H9 (cell line): ENCODE data around the gene EVPL. TPM values are rescaled to one million over a fixed set of nuclear protein-coding genes. Genes with fewer than 3 reads are reported as not detected.

Source experiments
- DNase-seq: peaks from one replicate; pipeline ENCODE4 v3.0.0-alpha.2; 2017
- H2AFZ ChIP-seq: one replicate; pipeline ENCODE4 v1.6.1; 2013; ENCODE audit warnings: mild to moderate bottlenecking, low read length, control low read depth, moderate library complexity
- H2AK5ac ChIP-seq: 2 replicates; pipeline ENCODE4 v1.6.1; 2013; ENCODE audit warnings: low read length, control low read depth, mixed read lengths; ENCODE audit not compliant: insufficient read length
- H2BK120ac ChIP-seq: one replicate; pipeline ENCODE4 v1.6.1; 2013; ENCODE audit warnings: low read depth, mild to moderate bottlenecking, low read length, control low read depth, inconsistent platforms; ENCODE audit not compliant: poor library complexity, severe bottlenecking
- H2BK12ac ChIP-seq: 2 replicates; pipeline ENCODE4 v1.6.1; 2013; ENCODE audit warnings: low read length, control low read depth, mixed read lengths, low read depth; ENCODE audit not compliant: insufficient read length
- H2BK15ac ChIP-seq: 2 replicates; pipeline ENCODE4 v1.6.1; 2013; ENCODE audit warnings: low read depth, low read length, control low read depth
- H2BK20ac ChIP-seq: one replicate; pipeline ENCODE4 v1.6.1; 2013; ENCODE audit warnings: low read depth, mild to moderate bottlenecking, low read length, control low read depth, inconsistent platforms; ENCODE audit not compliant: poor library complexity, severe bottlenecking
- H2BK5ac ChIP-seq: 2 replicates; pipeline ENCODE4 v1.6.1; 2013; ENCODE audit warnings: low read length, control low read depth, mixed read lengths; ENCODE audit not compliant: insufficient read length
- H3K14ac ChIP-seq: 2 replicates; pipeline ENCODE4 v1.6.1; 2013; ENCODE audit warnings: low read length, control low read depth; ENCODE audit not compliant: insufficient read depth
- H3K18ac ChIP-seq: 2 replicates; pipeline ENCODE4 v1.6.1; 2013; ENCODE audit warnings: low read depth, mild to moderate bottlenecking, mixed read lengths, low read length, control low read depth; ENCODE audit not compliant: insufficient read length
- H3K23ac ChIP-seq: 2 replicates; pipeline ENCODE4 v1.6.1; 2013; ENCODE audit warnings: low read length, control low read depth, mixed read lengths, low read depth; ENCODE audit not compliant: insufficient read length
- H3K23me2 ChIP-seq: 2 replicates; pipeline ENCODE4 v1.6.1; 2013; ENCODE audit warnings: low read depth, mild to moderate bottlenecking, mixed read lengths, low read length, control low read depth; ENCODE audit not compliant: insufficient read length, poor library complexity, severe bottlenecking
- H3K27ac ChIP-seq: 2 replicates; pipeline ENCODE4 v1.5.1; 2013; ENCODE audit warnings: low read length, control low read depth, mixed read lengths, low read depth; ENCODE audit not compliant: insufficient read length
- H3K27me3 ChIP-seq: 2 replicates; pipeline ENCODE4 v1.6.1; 2013; ENCODE audit warnings: low read length, control low read depth, inconsistent platforms; ENCODE audit not compliant: insufficient read depth
- H3K4ac ChIP-seq: 2 replicates; pipeline ENCODE4 v1.6.1; 2013; ENCODE audit warnings: low read depth, mild to moderate bottlenecking, control low read depth, inconsistent platforms, low read length, moderate library complexity
- H3K4me1 ChIP-seq: 2 replicates; pipeline ENCODE4 v1.6.1; 2013; ENCODE audit warnings: low read length, control low read depth, inconsistent platforms; ENCODE audit not compliant: insufficient read depth
- H3K4me2 ChIP-seq: 2 replicates; pipeline ENCODE4 v1.6.1; 2013; ENCODE audit warnings: low read length, control low read depth, mixed read lengths; ENCODE audit not compliant: insufficient read length, insufficient read depth
- H3K56ac ChIP-seq: 2 replicates; pipeline ENCODE4 v1.6.1; 2013; ENCODE audit warnings: low read depth, mild to moderate bottlenecking, mixed read lengths, low read length, control low read depth; ENCODE audit not compliant: insufficient read length
- H3K79me1 ChIP-seq: 2 replicates; pipeline ENCODE4 v1.6.1; 2013; ENCODE audit warnings: low read depth, mild to moderate bottlenecking, moderate library complexity, low read length, control low read depth, inconsistent platforms; ENCODE audit not compliant: insufficient read depth, poor library complexity, severe bottlenecking
- H3K79me2 ChIP-seq: 2 replicates; pipeline ENCODE4 v1.6.1; 2013; ENCODE audit warnings: low read length, control low read depth, inconsistent platforms; ENCODE audit not compliant: insufficient read depth
- H3K9ac ChIP-seq: 2 replicates; pipeline ENCODE4 v1.6.1; 2013; ENCODE audit warnings: low read length, control low read depth, mixed read lengths; ENCODE audit not compliant: insufficient read length; ENCODE audit errors: extremely low read depth
- H3K9me3 ChIP-seq: one replicate; pipeline ENCODE4 v1.6.1; 2013; ENCODE audit warnings: low read depth, low read length, inconsistent platforms; ENCODE audit not compliant: control insufficient read depth
- H3T11ph ChIP-seq: one replicate; pipeline ENCODE4 v1.6.1; 2013; ENCODE audit warnings: mild to moderate bottlenecking, low read length, control low read depth, inconsistent platforms
- H4K20me1 ChIP-seq: one replicate; pipeline ENCODE4 v1.6.1; 2013; ENCODE audit not compliant: control insufficient read depth, insufficient read length, insufficient read depth
- H4K5ac ChIP-seq: 2 replicates; pipeline ENCODE4 v1.6.1; 2013; ENCODE audit warnings: low read depth, mild to moderate bottlenecking, mixed read lengths, low read length, control low read depth; ENCODE audit not compliant: insufficient read length
- H4K8ac ChIP-seq: replicated peaks from 2 replicates; pipeline ENCODE4 v1.6.1; 2013; ENCODE audit warnings: low read length, control low read depth, mixed read lengths, low read depth; ENCODE audit not compliant: insufficient read length
- H4K91ac ChIP-seq: 2 replicates; pipeline ENCODE4 v1.6.1; 2013; ENCODE audit warnings: low read depth, mild to moderate bottlenecking, moderate library complexity, mixed read lengths, low read length, control low read depth; ENCODE audit not compliant: insufficient read length
- H3K27ac Mint-ChIP-seq, 3 experiments: 2 replicates in 2 of 3; 3 replicates in 1 of 3; pipeline ENCODE4 v1.8.0; 2020 to 2021; ENCODE audit warnings: mixed read lengths in 3 of 3, mild to moderate bottlenecking in 1 of 3, moderate library complexity in 1 of 3
- H3K27me3 Mint-ChIP-seq: 2 replicates; pipeline ENCODE4 v1.8.0; 2021; ENCODE audit warnings: low read depth, mild to moderate bottlenecking, moderate library complexity, mixed read lengths
- H3K36me3 Mint-ChIP-seq, 3 experiments: 2 replicates in 2 of 3; 3 replicates in 1 of 3; pipeline ENCODE4 v1.8.0; 2020 to 2021; ENCODE audit warnings: low read depth in 3 of 3, mixed read lengths in 3 of 3; ENCODE audit not compliant: insufficient read depth in 1 of 3
- H3K4me1 Mint-ChIP-seq, 2 experiments: 2 replicates each; pipeline ENCODE4 v1.8.0; 2020; ENCODE audit warnings: mixed read lengths in 2 of 2
- H3K4me3 Mint-ChIP-seq, 2 experiments: 2 replicates in 1 of 2; 3 replicates in 1 of 2; pipeline ENCODE4 v1.8.0; 2020 to 2021; ENCODE audit warnings: mild to moderate bottlenecking in 2 of 2, mixed read lengths in 2 of 2, moderate library complexity in 1 of 2
- H3K9me3 Mint-ChIP-seq, 2 experiments: 2 replicates in 1 of 2; 3 replicates in 1 of 2; pipeline ENCODE4 v1.8.0; 2020; ENCODE audit warnings: mild to moderate bottlenecking in 2 of 2, mixed read lengths in 2 of 2, moderate library complexity in 1 of 2
- CTCF ChIP-seq: fragments of 200-600 bp; sonication (generic); conservative IDR thresholded peaks from 3 replicates; pipeline ENCODE4 v1.8.0; 2021; ENCODE audit warnings: antibody characterized with exemption, mild to moderate bottlenecking
- whole genome bisulfite sequencing: extraction: QIAGEN DNeasy Blood & Tissue Kit; methylation state at CpG from one replicate; pipeline ENCODE4 v1.1.7; 2013; ENCODE audit warnings: missing lambda C conversion rate, low lambda C conversion rate, mixed read lengths; ENCODE audit not compliant: insufficient read length; ENCODE audit errors: extremely low coverage; 5-methylcytosine and 5-hydroxymethylcytosine counted together
- total RNA-seq: library from RNA; stranded (reverse); gene quantifications from 2 replicates; pipeline ENCODE4 v1.2.1, GENCODE V29; 2021

The EVPL gene
- total RNA-seq, 1 experiment from 2014 or later: 0.48 TPM

DNA sequence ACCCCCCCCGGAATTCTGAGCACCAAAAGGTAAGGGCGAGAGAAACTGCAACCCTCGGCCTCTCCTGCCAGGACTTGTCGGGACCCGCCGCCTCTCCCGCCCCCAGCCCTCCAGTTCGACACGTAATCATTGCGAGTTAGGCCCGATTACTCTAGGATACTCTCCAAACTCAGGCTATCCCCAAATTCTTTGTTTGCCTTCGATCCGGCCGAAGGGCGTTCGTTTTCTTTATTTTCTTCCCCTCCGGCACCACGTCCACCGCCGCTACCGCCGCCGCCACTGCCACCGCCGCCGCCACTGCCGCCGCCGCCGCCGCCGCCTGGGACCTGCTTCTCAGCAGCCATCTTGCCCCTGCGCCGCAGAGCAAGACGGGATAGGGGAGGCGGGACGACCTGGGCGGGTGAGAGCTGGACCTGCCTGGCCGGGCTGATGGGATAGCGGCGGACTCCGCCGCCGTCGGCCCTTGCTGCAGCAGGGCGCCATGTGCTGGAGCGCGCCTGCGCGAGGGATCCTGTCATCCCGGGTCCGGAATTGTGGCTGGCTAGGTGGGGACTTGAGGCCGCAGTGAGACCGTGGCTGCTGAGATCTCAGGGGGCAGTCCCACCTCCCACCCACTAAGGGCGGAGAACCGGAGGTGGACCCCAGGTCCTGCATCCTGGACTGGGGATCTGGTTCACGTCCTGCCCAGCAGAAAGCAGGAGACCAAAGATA lies 45.2 kb upstream of the EVPL start, which contains the start of gene SRP68:
Gene SRP68 (minus strand): TSS at position 370 of the 711 bp plus-strand sequence. CDS start 26 bp downstream, at position 344.
- no CpG with 5 or more reads among the region's 57 CpGs for WGBS

More for the DNA sequence above, 45.2 kb upstream of the EVPL start, which contains the start of gene SRP68:
- DNase-seq: peak; percentile 98
- no peak within 1 kb of the TSS for H3K56ac ChIP-seq
- peaks cover 0 to 3% of the 10 kb centered on the region in 2 experiments; a peak in 2 of 5 replicates for H3K9me3 Mint-ChIP-seq
- H3K27ac ChIP-seq: no peak within 1 kb of the TSS
- H3K4me2 ChIP-seq: peak within 1 kb of the TSS; percentile 100
- no peak within 1 kb of the TSS for H4K91ac ChIP-seq
- H3K18ac ChIP-seq: no peak within 1 kb of the TSS
- no peak for TF ChIP-seq CTCF
- H3T11ph ChIP-seq: no peak within 1 kb of the TSS
- no peak within 1 kb of the TSS for H2BK120ac ChIP-seq
- H4K8ac ChIP-seq: no peak within 1 kb of the TSS
- H2BK20ac ChIP-seq: no peak within 1 kb of the TSS
- peak within 1 kb of the TSS; percentile 93 for H3K4me3 Mint-ChIP-seq
- H3K27ac Mint-ChIP-seq: peak within 1 kb of the TSS; percentile 27 to 90 (median 62); a peak in 6 of 7 replicates
- H3K14ac ChIP-seq: peak within 1 kb of the TSS; percentile 93
- peaks cover 37 to 38% of the 10 kb centered on the region in 2 experiments for H3K4me1 Mint-ChIP-seq
- H3K79me1 ChIP-seq: no peaks in the 10 kb centered on the region
- peaks cover 28% of the 10 kb centered on the region for H3K23me2 ChIP-seq
- peaks cover 3 to 14% (median 6%) of the 10 kb centered on the region in 3 experiments; a peak in 5 of 7 replicates for H3K36me3 Mint-ChIP-seq
- H3K4me1 ChIP-seq: no peaks in the 10 kb centered on the region
- H3K27me3 ChIP-seq: peaks cover 38% of the 10 kb centered on the region
- H2BK15ac ChIP-seq: no peak within 1 kb of the TSS
- H3K27me3 Mint-ChIP-seq: peaks cover 44% of the 10 kb centered on the region
- H3K4ac ChIP-seq: no peak within 1 kb of the TSS
- H3K23ac ChIP-seq: no peak within 1 kb of the TSS
- H2AFZ ChIP-seq: peak within 1 kb of the TSS; percentile 18
- no peak within 1 kb of the TSS for H2AK5ac ChIP-seq
- H2BK5ac ChIP-seq: no peak within 1 kb of the TSS
- H3K9me3 ChIP-seq: no peaks in the 10 kb centered on the region
- H2BK12ac ChIP-seq: no peak within 1 kb of the TSS
- H3K79me2 ChIP-seq: peaks cover 3% of the 10 kb centered on the region; the same call in 1 of the 2 replicates
- peak within 1 kb of the TSS; percentile 92 for H3K9ac ChIP-seq
- H4K5ac ChIP-seq: no peak within 1 kb of the TSS
- peaks cover 3% of the 10 kb centered on the region for H4K20me1 ChIP-seq
